ENCODE results near the gene ITGA11.

GRCh38 chr15:68276668-68277067 is 155.3 kb downstream of the ITGA11 start:
- no peak for TF ChIP-seq CREB5 (CRISPR knock-in tag; IDR thresholded peaks at IDR 0.05; ENCODE audit: low read depth)
- no peak for TF ChIP-seq ESRRG (CRISPR knock-in tag; IDR thresholded peaks at IDR 0.05)

All from SK-N-SH treated with all-trans-retinoic acid at 6 μM for 48 hours (cell line).